ENCODE data around the gene MGAT2.

MGAT2 gene

DNA sequence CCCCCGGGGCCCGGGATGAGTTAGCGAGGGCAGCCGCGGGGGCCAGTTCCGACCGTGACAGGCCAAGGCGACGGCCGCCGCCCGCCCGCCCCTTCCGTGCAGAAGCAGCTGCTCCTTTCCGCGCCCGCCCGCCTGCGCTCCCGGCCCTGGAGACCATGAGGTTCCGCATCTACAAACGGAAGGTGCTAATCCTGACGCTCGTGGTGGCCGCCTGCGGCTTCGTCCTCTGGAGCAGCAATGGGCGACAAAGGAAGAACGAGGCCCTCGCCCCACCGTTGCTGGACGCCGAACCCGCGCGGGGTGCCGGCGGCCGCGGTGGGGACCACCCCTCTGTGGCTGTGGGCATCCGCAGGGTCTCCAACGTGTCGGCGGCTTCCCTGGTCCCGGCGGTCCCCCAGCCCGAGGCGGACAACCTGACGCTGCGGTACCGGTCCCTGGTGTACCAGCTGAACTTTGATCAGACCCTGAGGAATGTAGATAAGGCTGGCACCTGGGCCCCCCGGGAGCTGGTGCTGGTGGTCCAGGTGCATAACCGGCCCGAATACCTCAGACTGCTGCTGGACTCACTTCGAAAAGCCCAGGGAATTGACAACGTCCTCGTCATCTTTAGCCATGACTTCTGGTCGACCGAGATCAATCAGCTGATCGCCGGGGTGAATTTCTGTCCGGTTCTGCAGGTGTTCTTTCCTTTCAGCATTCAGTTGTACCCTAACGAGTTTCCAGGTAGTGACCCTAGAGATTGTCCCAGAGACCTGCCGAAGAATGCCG, 699 bp downstream of the MGAT2 start:
- peak overlapping the region; percentile 93 for H3K4me3 ChIP-seq (ENCODE audit: low read depth, low read length)
- no peak for DNase-seq (ENCODE audit: low read depth, low spot score)
- TF ChIP-seq, protein P1, sequence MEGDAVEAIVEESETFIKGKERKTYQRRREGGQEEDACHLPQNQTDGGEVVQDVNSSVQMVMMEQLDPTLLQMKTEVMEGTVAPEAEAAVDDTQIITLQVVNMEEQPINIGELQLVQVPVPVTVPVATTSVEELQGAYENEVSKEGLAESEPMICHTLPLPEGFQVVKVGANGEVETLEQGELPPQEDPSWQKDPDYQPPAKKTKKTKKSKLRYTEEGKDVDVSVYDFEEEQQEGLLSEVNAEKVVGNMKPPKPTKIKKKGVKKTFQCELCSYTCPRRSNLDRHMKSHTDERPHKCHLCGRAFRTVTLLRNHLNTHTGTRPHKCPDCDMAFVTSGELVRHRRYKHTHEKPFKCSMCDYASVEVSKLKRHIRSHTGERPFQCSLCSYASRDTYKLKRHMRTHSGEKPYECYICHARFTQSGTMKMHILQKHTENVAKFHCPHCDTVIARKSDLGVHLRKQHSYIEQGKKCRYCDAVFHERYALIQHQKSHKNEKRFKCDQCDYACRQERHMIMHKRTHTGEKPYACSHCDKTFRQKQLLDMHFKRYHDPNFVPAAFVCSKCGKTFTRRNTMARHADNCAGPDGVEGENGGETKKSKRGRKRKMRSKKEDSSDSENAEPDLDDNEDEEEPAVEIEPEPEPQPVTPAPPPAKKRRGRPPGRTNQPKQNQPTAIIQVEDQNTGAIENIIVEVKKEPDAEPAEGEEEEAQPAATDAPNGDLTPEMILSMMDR (IDR thresholded peaks at IDR 0.05; ENCODE audit: low read depth, low read length), result no peak
- in situ Hi-C loops (cut with HindIII; ENCODE audit: low sequenced_read_pairs), result no loop called here

GRCh38 chr14:49622022-49622607, 1.5 kb downstream of the MGAT2 start:
- DNase-seq (ENCODE audit: low read depth, low spot score), result no peak
- H3K4me3 ChIP-seq (ENCODE audit: low read depth, low read length), result peak overlapping the region; percentile 93
- in situ Hi-C loops (cut with HindIII; ENCODE audit: low sequenced_read_pairs), result no loop called here
- TF ChIP-seq, protein P1 (IDR thresholded peaks at IDR 0.05; ENCODE audit: low read depth, low read length), result no peak

DNA sequence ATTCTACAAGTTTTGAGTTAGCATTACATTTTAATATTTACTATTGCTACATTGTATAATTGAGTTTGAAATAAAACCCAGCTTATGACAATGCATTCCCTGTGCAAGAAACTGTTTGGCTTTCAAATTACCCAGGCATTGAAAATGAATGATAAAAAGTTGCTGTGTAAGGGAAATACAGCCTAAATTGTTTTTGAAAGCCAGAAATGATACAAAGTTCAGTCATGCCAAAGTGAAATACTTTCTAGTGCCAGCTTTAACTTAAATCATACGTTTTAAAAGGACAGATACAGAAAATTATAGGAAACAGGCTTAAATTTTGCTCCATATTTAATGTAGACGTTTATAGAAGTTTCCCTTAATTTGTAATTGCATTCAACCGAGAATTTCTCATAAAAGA, 2.8 kb downstream of the MGAT2 start:
- TF ChIP-seq, protein P1 (IDR thresholded peaks at IDR 0.05; ENCODE audit: low read depth, low read length), result no peak
- no peak overlapping the region for H3K4me3 ChIP-seq (ENCODE audit: low read depth, low read length)
- in situ Hi-C loops (cut with HindIII; ENCODE audit: low sequenced_read_pairs), result no loop called here
- DNase-seq (ENCODE audit: low read depth, low spot score), result no peak

GRCh38 chr14:49623941-49624839, 3.6 kb downstream of the MGAT2 start:
- no peak overlapping the region for H3K4me3 ChIP-seq (ENCODE audit: low read depth, low read length)
- in situ Hi-C loops (cut with HindIII; ENCODE audit: low sequenced_read_pairs), result no loop called here
- DNase-seq (ENCODE audit: low read depth, low spot score), result no peak
- TF ChIP-seq, protein P1 (IDR thresholded peaks at IDR 0.05; ENCODE audit: low read depth, low read length), result no peak

GRCh38 chr14:49633640-49634546, 13.3 kb downstream of the MGAT2 start:
- in situ Hi-C loops (cut with HindIII; ENCODE audit: low sequenced_read_pairs), result no loop called here
- TF ChIP-seq, protein P1 (IDR thresholded peaks at IDR 0.05; ENCODE audit: low read depth, low read length), result peak; percentile 76
- peak; percentile 98 for DNase-seq (ENCODE audit: low read depth, low spot score)
- H3K4me3 ChIP-seq (ENCODE audit: low read depth, low read length), result peak overlapping the region; percentile 96
